Uterus (tissue), 2 donors: ENCODE measurements around the gene SPR.

Source experiments
- CTCF ChIP-seq, 4 experiments: fragments of 200-600 bp in 2 of 4; fragments of 450-650 bp in 2 of 4; sonication (generic) in 2 of 4; IDR thresholded peaks; one replicate each; pipeline ENCODE4 v1.5.1; 2016 to 2019; ENCODE audit warnings: antibody characterized with exemption in 4 of 4, mild to moderate bottlenecking in 2 of 4, moderate library complexity in 1 of 4
- POLR2A ChIP-seq, 2 donors: fragments of 450-650 bp; IDR thresholded peaks; one replicate each; pipeline ENCODE4 v1.6.1; 2016; ENCODE audit warnings: antibody characterized with exemption in 2 of 2, mild to moderate bottlenecking in 1 of 2, moderate library complexity in 1 of 2

GRCh38 chr2:72929010-72929409, 41.8 kb downstream of the SPR start:
- TF ChIP-seq CTCF (IDR thresholded peaks at IDR 0.05) (no peak), POLR2A (IDR thresholded peaks at IDR 0.05) (no peak)
